H9 (cell line): ENCODE measurements around the gene NIM1K. TPM values are rescaled to one million over a fixed set of nuclear protein-coding genes. Genes with fewer than 3 reads are reported as not detected.

Source experiments
- DNase-seq: peaks from one replicate; pipeline ENCODE4 v3.0.0-alpha.2; 2017
- H2AFZ ChIP-seq: one replicate; pipeline ENCODE4 v1.6.1; 2013; ENCODE audit warnings: mild to moderate bottlenecking, low read length, control low read depth, moderate library complexity
- H2AK5ac ChIP-seq: 2 replicates; pipeline ENCODE4 v1.6.1; 2013; ENCODE audit warnings: low read length, control low read depth, mixed read lengths; ENCODE audit not compliant: insufficient read length
- H2BK120ac ChIP-seq: one replicate; pipeline ENCODE4 v1.6.1; 2013; ENCODE audit warnings: low read depth, mild to moderate bottlenecking, low read length, control low read depth, inconsistent platforms; ENCODE audit not compliant: poor library complexity, severe bottlenecking
- H2BK12ac ChIP-seq: 2 replicates; pipeline ENCODE4 v1.6.1; 2013; ENCODE audit warnings: low read length, control low read depth, mixed read lengths, low read depth; ENCODE audit not compliant: insufficient read length
- H2BK15ac ChIP-seq: 2 replicates; pipeline ENCODE4 v1.6.1; 2013; ENCODE audit warnings: low read depth, low read length, control low read depth
- H2BK20ac ChIP-seq: one replicate; pipeline ENCODE4 v1.6.1; 2013; ENCODE audit warnings: low read depth, mild to moderate bottlenecking, low read length, control low read depth, inconsistent platforms; ENCODE audit not compliant: poor library complexity, severe bottlenecking
- H2BK5ac ChIP-seq: 2 replicates; pipeline ENCODE4 v1.6.1; 2013; ENCODE audit warnings: low read length, control low read depth, mixed read lengths; ENCODE audit not compliant: insufficient read length
- H3K14ac ChIP-seq: 2 replicates; pipeline ENCODE4 v1.6.1; 2013; ENCODE audit warnings: low read length, control low read depth; ENCODE audit not compliant: insufficient read depth
- H3K18ac ChIP-seq: 2 replicates; pipeline ENCODE4 v1.6.1; 2013; ENCODE audit warnings: low read depth, mild to moderate bottlenecking, mixed read lengths, low read length, control low read depth; ENCODE audit not compliant: insufficient read length
- H3K23ac ChIP-seq: 2 replicates; pipeline ENCODE4 v1.6.1; 2013; ENCODE audit warnings: low read length, control low read depth, mixed read lengths, low read depth; ENCODE audit not compliant: insufficient read length
- H3K23me2 ChIP-seq: 2 replicates; pipeline ENCODE4 v1.6.1; 2013; ENCODE audit warnings: low read depth, mild to moderate bottlenecking, mixed read lengths, low read length, control low read depth; ENCODE audit not compliant: insufficient read length, poor library complexity, severe bottlenecking
- H3K27ac ChIP-seq: 2 replicates; pipeline ENCODE4 v1.5.1; 2013; ENCODE audit warnings: low read length, control low read depth, mixed read lengths, low read depth; ENCODE audit not compliant: insufficient read length
- H3K27me3 ChIP-seq: 2 replicates; pipeline ENCODE4 v1.6.1; 2013; ENCODE audit warnings: low read length, control low read depth, inconsistent platforms; ENCODE audit not compliant: insufficient read depth
- H3K4ac ChIP-seq: 2 replicates; pipeline ENCODE4 v1.6.1; 2013; ENCODE audit warnings: low read depth, mild to moderate bottlenecking, control low read depth, inconsistent platforms, low read length, moderate library complexity
- H3K4me1 ChIP-seq: 2 replicates; pipeline ENCODE4 v1.6.1; 2013; ENCODE audit warnings: low read length, control low read depth, inconsistent platforms; ENCODE audit not compliant: insufficient read depth
- H3K4me2 ChIP-seq: 2 replicates; pipeline ENCODE4 v1.6.1; 2013; ENCODE audit warnings: low read length, control low read depth, mixed read lengths; ENCODE audit not compliant: insufficient read length, insufficient read depth
- H3K56ac ChIP-seq: 2 replicates; pipeline ENCODE4 v1.6.1; 2013; ENCODE audit warnings: low read depth, mild to moderate bottlenecking, mixed read lengths, low read length, control low read depth; ENCODE audit not compliant: insufficient read length
- H3K79me1 ChIP-seq: 2 replicates; pipeline ENCODE4 v1.6.1; 2013; ENCODE audit warnings: low read depth, mild to moderate bottlenecking, moderate library complexity, low read length, control low read depth, inconsistent platforms; ENCODE audit not compliant: insufficient read depth, poor library complexity, severe bottlenecking
- H3K79me2 ChIP-seq: 2 replicates; pipeline ENCODE4 v1.6.1; 2013; ENCODE audit warnings: low read length, control low read depth, inconsistent platforms; ENCODE audit not compliant: insufficient read depth
- H3K9ac ChIP-seq: 2 replicates; pipeline ENCODE4 v1.6.1; 2013; ENCODE audit warnings: low read length, control low read depth, mixed read lengths; ENCODE audit not compliant: insufficient read length; ENCODE audit errors: extremely low read depth
- H3K9me3 ChIP-seq: one replicate; pipeline ENCODE4 v1.6.1; 2013; ENCODE audit warnings: low read depth, low read length, inconsistent platforms; ENCODE audit not compliant: control insufficient read depth
- H3T11ph ChIP-seq: one replicate; pipeline ENCODE4 v1.6.1; 2013; ENCODE audit warnings: mild to moderate bottlenecking, low read length, control low read depth, inconsistent platforms
- H4K20me1 ChIP-seq: one replicate; pipeline ENCODE4 v1.6.1; 2013; ENCODE audit not compliant: control insufficient read depth, insufficient read length, insufficient read depth
- H4K5ac ChIP-seq: 2 replicates; pipeline ENCODE4 v1.6.1; 2013; ENCODE audit warnings: low read depth, mild to moderate bottlenecking, mixed read lengths, low read length, control low read depth; ENCODE audit not compliant: insufficient read length
- H4K8ac ChIP-seq: replicated peaks from 2 replicates; pipeline ENCODE4 v1.6.1; 2013; ENCODE audit warnings: low read length, control low read depth, mixed read lengths, low read depth; ENCODE audit not compliant: insufficient read length
- H4K91ac ChIP-seq: 2 replicates; pipeline ENCODE4 v1.6.1; 2013; ENCODE audit warnings: low read depth, mild to moderate bottlenecking, moderate library complexity, mixed read lengths, low read length, control low read depth; ENCODE audit not compliant: insufficient read length
- H3K27ac Mint-ChIP-seq, 3 experiments: 2 replicates in 2 of 3; 3 replicates in 1 of 3; pipeline ENCODE4 v1.8.0; 2020 to 2021; ENCODE audit warnings: mixed read lengths in 3 of 3, mild to moderate bottlenecking in 1 of 3, moderate library complexity in 1 of 3
- H3K27me3 Mint-ChIP-seq: 2 replicates; pipeline ENCODE4 v1.8.0; 2021; ENCODE audit warnings: low read depth, mild to moderate bottlenecking, moderate library complexity, mixed read lengths
- H3K36me3 Mint-ChIP-seq, 3 experiments: 2 replicates in 2 of 3; 3 replicates in 1 of 3; pipeline ENCODE4 v1.8.0; 2020 to 2021; ENCODE audit warnings: low read depth in 3 of 3, mixed read lengths in 3 of 3; ENCODE audit not compliant: insufficient read depth in 1 of 3
- H3K4me1 Mint-ChIP-seq, 2 experiments: 2 replicates each; pipeline ENCODE4 v1.8.0; 2020; ENCODE audit warnings: mixed read lengths in 2 of 2
- H3K4me3 Mint-ChIP-seq, 2 experiments: 2 replicates in 1 of 2; 3 replicates in 1 of 2; pipeline ENCODE4 v1.8.0; 2020 to 2021; ENCODE audit warnings: mild to moderate bottlenecking in 2 of 2, mixed read lengths in 2 of 2, moderate library complexity in 1 of 2
- H3K9me3 Mint-ChIP-seq, 2 experiments: 2 replicates in 1 of 2; 3 replicates in 1 of 2; pipeline ENCODE4 v1.8.0; 2020; ENCODE audit warnings: mild to moderate bottlenecking in 2 of 2, mixed read lengths in 2 of 2, moderate library complexity in 1 of 2
- CTCF ChIP-seq: fragments of 200-600 bp; sonication (generic); conservative IDR thresholded peaks from 3 replicates; pipeline ENCODE4 v1.8.0; 2021; ENCODE audit warnings: antibody characterized with exemption, mild to moderate bottlenecking
- WGBS: extraction: QIAGEN DNeasy Blood & Tissue Kit; methylation state at CpG from one replicate; pipeline ENCODE4 v1.1.7; 2013; ENCODE audit warnings: missing lambda C conversion rate, low lambda C conversion rate, mixed read lengths; ENCODE audit not compliant: insufficient read length; ENCODE audit errors: extremely low coverage; 5-methylcytosine and 5-hydroxymethylcytosine counted together
- total RNA-seq: library from RNA; stranded (reverse); gene quantifications from 2 replicates; pipeline ENCODE4 v1.2.1, GENCODE V29; 2021

NIM1K gene
- total RNA-seq, 1 experiment from 2014 or later = 0.07 TPM

GRCh38 chr5:43316421-43316820 lies 124.4 kb downstream of the NIM1K start:
- H2BK12ac ChIP-seq = no peak overlapping the region
- H2AK5ac ChIP-seq = no peak overlapping the region
- Mint-ChIP-seq H3K27me3 (peaks cover 1% of the 10 kb centered on the region), H3K9me3 (peaks cover 2 to 10% of the 10 kb centered on the region in 2 experiments; a peak in 4 of 5 replicates), H3K36me3 (peaks cover 6 to 19% (median 9%) of the 10 kb centered on the region in 3 experiments; a peak in 6 of 7 replicates), H3K27ac (no peak overlapping the region), H3K4me3 (no peak overlapping the region), H3K4me1 (peaks cover 18 to 20% of the 10 kb centered on the region in 2 experiments)
- no CpG with 5 or more reads among the region's 5 CpGs for WGBS
- H3K79me2 ChIP-seq = peaks cover 18% of the 10 kb centered on the region; the same call in 1 of the 2 replicates
- no peak for DNase-seq
- H4K5ac ChIP-seq = no peak overlapping the region
- no peak overlapping the region for H3K23ac ChIP-seq
- H4K20me1 ChIP-seq = peaks cover 3% of the 10 kb centered on the region
- no peak overlapping the region for H3K27ac ChIP-seq
- H2AFZ ChIP-seq = no peak overlapping the region
- no peak overlapping the region for H3K4ac ChIP-seq
- H2BK120ac ChIP-seq = no peak overlapping the region
- no peak overlapping the region for H2BK15ac ChIP-seq
- H3K4me2 ChIP-seq = no peak overlapping the region
- no peak overlapping the region for H3K56ac ChIP-seq
- H3K23me2 ChIP-seq = peaks cover 13% of the 10 kb centered on the region
- H3K14ac ChIP-seq = no peak overlapping the region
- no peak overlapping the region for H2BK20ac ChIP-seq
- no peaks in the 10 kb centered on the region for H3K79me1 ChIP-seq
- TF ChIP-seq CTCF = no peak
- H2BK5ac ChIP-seq = no peak overlapping the region
- H3K4me1 ChIP-seq = peaks cover 3% of the 10 kb centered on the region; the same call in 1 of the 2 replicates
- H3K18ac ChIP-seq = no peak overlapping the region
- no peaks in the 10 kb centered on the region for H3K27me3 ChIP-seq
- no peak overlapping the region for H4K91ac ChIP-seq
- no peak overlapping the region for H3K9ac ChIP-seq
- H3T11ph ChIP-seq = no peak overlapping the region
- no peaks in the 10 kb centered on the region for H3K9me3 ChIP-seq
- H4K8ac ChIP-seq = no peak overlapping the region
